Tongue (tissue), 2 donors: ENCODE results near the gene SLC35F1. TPM values are rescaled to one million over a fixed set of nuclear protein-coding genes. Genes with fewer than 3 reads are reported as not detected.

Source experiments
- DNase-seq: peaks from one replicate; pipeline ENCODE4 v3.0.0-alpha.2; 2015
- total RNA-seq: library from RNA; depleted of rRNA; stranded (reverse); fragments of >200 nt; gene quantifications from one replicate; pipeline ENCODE4 v1.2.3, GENCODE V29; 2014

SLC35F1 gene
- total RNA-seq, 1 donor from 2014 or later: 6.3 TPM

DNA sequence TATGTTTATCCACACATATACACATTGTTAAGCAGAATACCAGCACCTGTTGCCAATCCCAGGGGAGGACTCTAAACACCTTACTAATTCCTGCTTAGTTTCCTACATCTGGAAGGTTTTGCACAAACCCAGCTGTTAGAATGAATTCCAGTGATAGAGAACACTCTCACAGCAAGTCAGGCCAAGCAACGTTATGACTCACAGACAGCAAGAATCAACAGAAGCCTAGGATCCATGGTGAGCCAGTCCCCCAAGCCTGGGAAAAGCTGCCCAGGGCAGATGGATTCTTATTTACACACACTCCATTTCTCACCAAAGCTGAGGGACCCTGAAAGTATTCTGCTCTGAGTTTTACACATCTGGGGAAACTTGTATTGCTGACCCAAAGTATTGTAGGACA is 291.7 kb downstream of the SLC35F1 start:
- peak; percentile 46 for DNase-seq

DNA sequence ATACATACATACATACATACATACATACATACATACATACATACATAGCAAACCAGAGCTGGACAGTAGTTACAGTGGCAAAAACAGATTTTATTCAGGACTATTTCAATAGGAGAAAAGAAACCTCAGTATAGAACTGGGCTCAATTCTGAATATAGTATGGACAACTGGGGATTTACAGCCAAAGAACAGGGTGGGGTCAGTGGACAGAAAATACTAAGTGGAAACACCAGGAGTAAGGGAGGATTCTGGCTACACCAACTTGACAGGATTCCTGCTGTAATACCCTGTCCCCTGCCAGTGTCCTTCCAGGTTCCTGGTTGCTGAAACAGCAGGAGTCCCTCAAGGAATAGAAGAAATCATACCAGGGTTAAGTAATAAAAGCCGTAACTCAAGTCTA is 293.1 kb downstream of the SLC35F1 start:
- DNase-seq: no peak

- no peak for DNase-seq
These were observed 295.5 kb downstream of the SLC35F1 start for GRCh38 chr6:118202517-118202916.

DNA sequence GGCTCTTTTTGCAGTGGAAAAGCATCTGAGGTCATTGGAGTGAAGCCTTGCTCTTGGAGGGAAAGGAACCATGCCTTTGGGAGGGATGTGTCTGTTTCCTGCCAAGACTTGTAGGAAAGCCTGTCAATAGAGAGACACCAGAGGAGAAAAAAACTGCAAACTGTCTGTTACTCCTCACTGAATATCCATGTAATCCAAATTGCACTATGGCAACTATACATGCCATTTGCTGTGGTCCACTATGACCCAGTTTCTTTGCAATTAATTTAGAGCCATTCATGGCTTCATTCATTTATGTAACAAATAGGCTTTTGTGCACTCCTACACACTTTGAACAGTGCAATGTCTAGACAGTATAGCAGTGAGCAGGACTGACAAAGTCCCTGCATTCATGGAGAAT is 296.5 kb downstream of the SLC35F1 start:
- peak; percentile 17 for DNase-seq

GRCh38 chr6:118206221-118206620 is 299.2 kb downstream of the SLC35F1 start:
- no peak for DNase-seq

- no peak for DNase-seq
These were observed 300.9 kb downstream of the SLC35F1 start for GRCh38 chr6:118207947-118208346.

GRCh38 chr6:118212451-118213173 is 305.5 kb downstream of the SLC35F1 start:
- DNase-seq: no peak

- DNase-seq: no peak
These were observed 308.2 kb downstream of the SLC35F1 start for GRCh38 chr6:118215269-118215668.

- no peak for DNase-seq
These were observed 309.7 kb downstream of the SLC35F1 start for GRCh38 chr6:118216751-118217150.

GRCh38 chr6:118218156-118218555 is 311.1 kb downstream of the SLC35F1 start:
- DNase-seq: peak; percentile 29

DNA sequence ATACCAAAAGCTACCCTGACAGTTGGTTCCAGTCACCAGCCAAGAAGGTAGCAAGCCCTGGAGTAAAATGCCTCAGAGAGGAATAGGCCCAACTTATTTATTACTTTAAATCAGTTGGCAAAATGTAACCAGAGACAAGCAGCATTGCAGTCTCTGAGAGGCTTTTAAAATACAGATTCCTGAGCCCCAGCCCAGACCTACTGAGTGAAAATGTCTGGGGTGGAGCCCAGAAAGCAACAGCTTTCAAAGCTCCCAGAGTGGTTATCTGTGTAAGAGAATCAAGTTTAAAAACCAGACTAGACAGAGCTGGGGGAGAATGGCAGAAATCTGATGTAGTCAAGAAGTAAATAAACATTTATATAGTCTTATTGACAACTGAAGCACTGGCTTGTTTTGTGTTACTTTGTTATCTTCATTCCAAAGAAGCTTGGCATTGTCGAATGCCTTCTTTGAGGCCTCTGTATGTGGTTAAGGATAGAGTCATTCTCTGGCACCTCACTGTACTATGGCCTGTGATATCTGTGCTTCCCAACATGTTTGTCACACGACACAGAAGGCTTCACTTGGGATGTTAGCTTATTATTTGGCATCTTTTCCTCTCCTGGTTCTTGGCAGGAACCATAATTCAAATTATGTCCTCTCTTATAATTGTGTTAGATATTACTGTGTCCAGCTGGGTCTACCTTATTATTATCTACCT is 313.5 kb downstream of the SLC35F1 start:
- no peak for DNase-seq

DNA sequence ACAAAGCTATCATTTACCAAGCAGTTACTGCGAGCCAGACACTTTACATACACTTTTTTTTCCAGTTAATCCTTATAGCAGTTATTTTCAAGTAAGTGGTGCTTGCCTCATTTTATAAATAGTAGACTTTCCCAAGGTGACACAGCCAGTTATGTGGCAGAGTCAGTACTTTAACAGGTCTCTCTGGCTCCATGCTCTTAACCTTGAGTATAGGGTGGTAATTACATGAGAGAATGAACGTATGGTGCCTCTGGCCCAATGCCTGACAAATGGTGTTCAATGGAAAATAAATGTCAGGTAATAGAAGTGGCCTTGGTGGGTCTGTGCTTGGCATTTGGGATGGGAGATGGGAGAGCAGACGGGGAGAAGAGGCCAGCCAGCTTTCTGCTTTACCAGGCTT is 316.3 kb downstream of the SLC35F1 start:
- DNase-seq: no peak

DNA sequence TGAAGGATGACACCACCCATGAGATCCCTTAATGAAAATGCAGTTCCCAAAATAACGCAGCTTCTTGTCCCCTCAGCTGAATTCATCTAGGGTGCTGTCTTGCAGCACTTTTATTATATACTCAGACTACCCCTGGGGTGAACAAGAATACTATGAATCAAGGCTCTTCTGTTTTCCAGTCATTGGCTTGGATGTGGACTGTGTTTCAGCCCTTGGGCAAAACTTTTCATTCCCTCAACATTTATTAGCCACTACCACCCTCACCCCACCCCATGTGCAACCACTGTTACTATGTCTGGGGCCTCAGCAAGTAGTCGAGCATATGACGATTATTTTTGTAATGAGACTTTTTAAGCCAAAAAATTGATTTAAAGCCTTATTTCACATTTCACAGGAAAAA is 321.8 kb downstream of the SLC35F1 start:
- no peak for DNase-seq

DNA sequence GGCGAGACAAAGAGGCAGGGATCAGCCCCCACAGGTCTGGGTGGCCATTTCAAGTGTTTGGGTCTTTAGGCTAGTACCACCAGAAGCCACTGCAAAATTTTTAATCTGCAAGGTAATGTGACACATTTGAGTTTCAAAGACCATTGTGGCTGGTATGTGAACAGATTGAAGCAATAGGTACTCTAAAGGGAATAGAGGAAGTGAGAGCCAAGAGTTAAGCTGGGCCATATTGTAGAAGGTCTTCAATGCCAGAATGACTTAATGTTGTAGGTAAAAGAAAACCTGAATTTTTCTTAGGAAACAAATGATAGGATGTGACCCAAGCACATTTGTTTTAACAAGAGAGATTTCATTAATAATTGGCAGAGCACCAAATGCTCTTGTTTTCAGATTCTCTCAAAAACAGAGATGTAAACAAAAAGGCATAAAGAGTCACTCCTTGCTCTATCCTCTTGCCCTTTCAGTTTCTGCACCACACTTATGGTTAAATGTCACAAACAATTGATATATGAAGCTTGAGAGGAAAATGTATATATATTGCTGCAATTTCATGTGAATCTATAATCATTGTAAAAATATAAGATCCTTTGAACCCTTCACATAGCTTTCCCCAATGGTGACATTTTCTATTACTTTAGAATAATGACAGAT is 333.9 kb downstream of the SLC35F1 start:
- DNase-seq: no peak

GRCh38 chr6:118246406-118246805 is 339.3 kb downstream of the SLC35F1 start:
- DNase-seq: no peak

DNA sequence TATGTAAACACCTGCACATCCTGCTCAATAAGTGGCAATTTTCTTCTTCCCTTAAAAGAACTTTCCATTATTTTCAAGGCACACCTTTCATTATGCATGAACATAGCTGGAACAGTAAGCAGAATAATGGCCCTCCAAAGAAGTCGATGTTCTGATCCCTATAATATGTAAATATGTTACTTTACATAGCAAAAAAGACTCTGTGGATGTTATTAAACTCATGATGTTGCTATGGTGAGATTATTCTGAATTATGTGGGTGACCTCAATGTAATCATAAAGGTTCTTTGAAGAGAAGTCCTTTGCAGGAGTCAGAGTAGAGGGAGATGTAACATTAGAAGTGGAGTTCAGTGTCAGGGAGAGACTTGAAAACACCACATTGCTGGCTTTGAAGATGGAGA is 341.1 kb downstream of the SLC35F1 start:
- no peak for DNase-seq

DNA sequence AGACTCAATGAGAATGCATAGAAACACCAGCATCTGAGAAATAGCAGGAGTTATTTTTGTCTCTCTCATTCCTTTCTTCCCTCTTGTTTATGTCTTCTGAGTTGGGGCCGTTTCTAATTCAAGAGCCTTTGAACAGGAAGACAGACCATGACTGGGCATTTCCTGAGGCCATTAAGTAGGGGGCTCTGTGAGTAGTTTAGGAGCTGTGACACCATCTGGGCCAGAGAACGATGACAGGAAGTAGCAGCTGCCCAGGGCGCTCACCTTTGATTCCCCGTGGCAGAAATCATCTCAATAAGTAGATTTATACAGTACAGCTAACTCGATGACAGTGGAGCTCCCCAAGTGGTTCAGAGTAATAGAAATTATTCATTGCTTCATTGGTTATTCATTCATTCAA is 342.6 kb downstream of the SLC35F1 start:
- no peak for DNase-seq

DNA sequence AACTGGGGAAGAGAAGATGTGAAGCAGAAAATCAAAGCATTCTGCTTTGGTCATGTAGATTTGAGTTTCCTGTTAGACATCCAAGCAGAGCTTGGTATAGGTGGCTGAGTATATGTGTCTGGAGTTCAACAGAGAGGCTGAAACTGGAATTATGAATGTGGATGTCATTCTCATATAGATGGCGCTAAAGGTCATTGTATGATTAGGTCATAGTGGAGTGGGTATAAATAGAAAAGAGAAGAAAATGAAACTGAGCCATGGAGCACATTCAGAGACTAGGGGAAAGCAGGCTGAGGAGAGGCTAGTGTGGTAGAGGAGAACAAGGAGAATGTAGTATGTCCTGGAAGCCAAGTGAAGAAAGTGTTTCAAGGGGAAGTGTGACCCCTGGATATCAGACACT is 345.4 kb downstream of the SLC35F1 start:
- no peak for DNase-seq

DNA sequence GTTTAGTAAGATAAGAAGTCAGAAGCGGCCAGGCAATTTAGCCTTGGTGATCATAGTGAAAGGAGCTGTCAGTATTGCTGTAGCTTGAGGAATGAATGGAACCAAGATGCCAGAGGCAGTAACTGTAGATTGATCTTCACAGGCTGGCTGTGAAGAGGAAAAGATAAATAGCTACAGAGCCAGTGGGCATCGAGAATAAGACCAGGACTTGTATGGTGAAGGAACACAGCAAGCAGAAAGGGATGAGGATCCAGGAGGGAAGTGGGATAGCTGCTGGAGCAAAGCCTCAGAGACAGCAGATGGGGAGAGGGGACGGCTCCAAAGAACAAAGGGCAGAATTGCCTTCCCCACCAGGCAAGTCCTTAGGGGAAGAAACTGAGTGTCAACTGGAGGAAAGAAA is 346.7 kb downstream of the SLC35F1 start:
- DNase-seq: no peak

- no peak for DNase-seq
These were observed 353.8 kb downstream of the SLC35F1 start for GRCh38 chr6:118260833-118261232.

DNA sequence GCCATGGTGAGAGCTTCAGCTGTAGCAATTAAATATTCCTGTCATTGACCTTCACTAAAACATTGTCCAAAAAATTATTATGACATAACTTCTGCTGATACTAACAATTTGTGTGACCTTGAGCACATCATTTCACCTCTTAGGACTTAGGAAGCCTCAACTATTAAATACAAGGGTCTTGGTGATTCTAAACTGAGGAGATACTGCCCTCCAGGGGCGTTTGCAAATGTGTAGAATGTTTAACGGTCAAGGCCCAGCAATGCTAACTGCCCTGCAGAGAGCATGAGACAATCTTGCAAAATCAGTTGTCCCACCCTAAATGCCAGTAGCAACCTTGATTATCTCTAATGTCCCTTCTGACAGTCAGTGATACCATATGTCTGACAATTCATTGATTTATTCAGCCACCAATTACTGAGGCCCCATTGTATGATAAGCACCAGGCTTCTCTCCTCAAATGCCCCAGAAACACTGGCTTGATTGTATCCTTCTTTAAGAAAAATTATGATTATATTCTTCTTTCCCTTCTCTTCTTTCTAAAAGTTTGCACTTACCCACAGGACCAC is 356.9 kb downstream of the SLC35F1 start:
- peak; percentile 56 for DNase-seq

GRCh38 chr6:118269659-118270058 is 362.6 kb downstream of the SLC35F1 start:
- no peak for DNase-seq

DNA sequence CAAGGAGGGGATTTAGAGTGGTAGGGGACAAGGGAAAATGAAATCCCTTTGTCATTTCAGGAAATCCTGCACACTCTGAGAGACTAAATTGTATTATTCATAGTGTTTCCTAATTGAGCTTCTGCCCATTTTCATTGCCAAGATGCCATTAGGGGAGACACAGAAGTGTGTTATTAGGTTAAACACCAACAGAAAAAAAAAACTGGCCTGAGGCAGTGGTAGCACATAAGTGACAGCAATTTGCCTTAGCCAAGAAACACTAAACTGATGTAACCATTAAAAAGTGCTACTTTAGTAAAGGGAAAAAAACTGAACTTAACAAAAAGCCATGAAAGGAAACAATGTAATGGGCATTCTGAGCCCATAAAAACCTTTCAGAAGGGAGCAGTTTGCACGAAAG is 370.6 kb downstream of the SLC35F1 start:
- DNase-seq: no peak
